SU-DHL-6 (cell line): ENCODE measurements around the gene SOX6.

Experiments used
- CTCF ChIP-seq: fragments of 200-600 bp; sonication (generic); IDR thresholded peaks from one replicate; pipeline ENCODE4 v1.5.1; 2017; ENCODE audit warnings: antibody characterized with exemption, mild to moderate bottlenecking, low read length, moderate library complexity; ENCODE audit not compliant: insufficient read depth, poor library complexity, severe bottlenecking
- EZH2phosphoT487 ChIP-seq: fragments of 200-600 bp; sonication (generic), shearing (Covaris generic); conservative IDR thresholded peaks from 2 replicates; pipeline ENCODE4 v1.6.1; 2018; ENCODE audit warnings: mild to moderate bottlenecking, antibody characterized with exemption, low read length, moderate library complexity, mixed read lengths

GRCh38 chr11:16293204-16293681 is 63.1 kb downstream of the SOX6 start:
- no peak for TF ChIP-seq CTCF
- TF ChIP-seq EZH2phosphoT487: no peak
